CD4-positive, alpha-beta T cell treated with Interleukin-21 for 1 hour (primary cell): ENCODE data around the gene HOXA13.

Source experiments
- DNase-seq: peaks from one replicate; pipeline ENCODE4 v3.0.0-alpha.2; 2020

Gene HOXA13

GRCh38 chr7:27199849-27200760 is at the start of gene HOXA13:
Gene HOXA13 (minus strand): TSS chr7:27200091. CDS start chr7:27200077, 14 bp downstream.
- no peak for DNase-seq

GRCh38 chr7:27248911-27249723 is 49.2 kb upstream of the HOXA13 start:
- DNase-seq: no peak

GRCh38 chr7:27248427-27248806 is 48.5 kb upstream of the HOXA13 start:
- no peak for DNase-seq

DNA sequence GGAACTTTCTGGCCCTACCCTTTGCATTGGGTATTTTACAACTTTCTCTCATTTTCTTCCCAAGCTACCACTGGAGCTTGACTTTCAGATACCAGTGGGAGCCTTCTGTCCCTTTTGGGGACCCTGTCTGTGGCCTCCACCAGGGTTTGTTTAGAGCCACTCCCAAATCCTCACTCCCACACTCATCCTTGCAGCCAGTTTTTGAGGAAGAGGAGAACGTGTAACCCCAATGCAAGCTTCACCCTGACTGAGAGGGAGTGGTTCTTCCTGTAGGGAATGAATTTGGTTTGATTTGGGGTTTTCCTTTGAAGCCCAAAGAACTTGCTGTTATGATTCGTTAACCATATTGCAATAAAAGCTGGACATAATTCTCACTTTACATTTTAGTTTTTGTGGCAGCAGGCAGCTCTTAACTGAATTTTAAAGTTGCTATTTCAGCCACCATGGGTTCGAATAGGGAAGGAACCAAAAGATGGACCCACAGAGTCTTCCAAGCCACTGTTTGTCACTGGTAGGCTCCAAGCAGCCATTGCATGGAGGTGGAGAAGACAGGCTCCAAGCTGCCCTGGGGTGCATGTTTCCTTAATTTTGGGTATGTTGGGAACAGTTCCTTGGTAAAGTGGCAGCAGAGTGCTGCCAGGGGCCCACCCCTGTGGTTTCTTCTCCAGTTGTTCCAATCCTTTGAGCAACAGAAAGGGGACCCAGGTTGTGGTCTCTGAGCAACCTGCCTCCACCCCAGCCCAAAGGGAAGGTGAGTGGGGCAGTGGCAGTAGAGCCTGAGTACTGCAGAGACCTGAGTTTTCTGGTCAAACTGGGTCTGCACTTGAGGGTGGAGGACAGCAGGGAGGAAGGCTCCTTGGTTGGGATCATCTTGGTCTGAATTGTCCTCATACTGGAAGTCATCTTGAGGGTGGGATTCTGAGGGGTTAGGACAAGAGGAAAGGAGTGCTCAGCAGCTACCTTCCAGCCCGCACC is 47.8 kb upstream of the HOXA13 start:
- DNase-seq: no peak

GRCh38 chr7:27247000-27247399 is 47.1 kb upstream of the HOXA13 start:
- no peak for DNase-seq

GRCh38 chr7:27245798-27246691 is 46.2 kb upstream of the HOXA13 start:
- DNase-seq: no peak

DNA sequence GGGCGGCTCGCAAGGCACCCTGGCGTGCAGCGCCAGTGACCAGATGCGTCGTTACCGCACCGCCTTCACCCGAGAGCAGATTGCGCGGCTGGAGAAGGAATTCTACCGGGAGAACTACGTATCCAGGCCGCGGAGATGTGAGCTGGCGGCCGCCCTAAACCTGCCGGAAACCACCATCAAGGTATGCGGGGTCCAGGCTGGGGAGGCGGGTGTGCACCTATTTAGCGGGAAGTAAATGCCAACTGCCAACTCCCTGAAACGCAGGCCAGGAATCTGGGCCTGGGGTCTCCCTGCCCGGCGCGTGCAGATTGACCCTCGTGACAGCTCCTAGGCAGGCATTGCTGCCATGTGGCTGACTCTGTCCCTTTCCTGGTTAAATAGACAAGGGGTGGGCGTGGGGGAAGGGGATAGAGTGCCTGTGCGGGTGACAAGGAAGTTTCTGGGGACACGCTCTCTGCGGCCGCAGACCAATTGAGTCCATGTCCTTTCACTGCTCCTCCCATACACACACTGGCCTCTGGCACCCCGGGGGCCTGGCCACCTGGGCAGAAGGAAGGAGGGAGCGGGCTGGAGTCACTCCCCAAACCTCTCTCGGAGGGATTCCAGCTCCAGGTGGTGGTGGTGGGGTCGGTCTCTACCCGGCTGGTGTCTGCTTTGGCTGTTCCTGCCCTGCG is 45.4 kb upstream of the HOXA13 start:
- no peak for DNase-seq

DNA sequence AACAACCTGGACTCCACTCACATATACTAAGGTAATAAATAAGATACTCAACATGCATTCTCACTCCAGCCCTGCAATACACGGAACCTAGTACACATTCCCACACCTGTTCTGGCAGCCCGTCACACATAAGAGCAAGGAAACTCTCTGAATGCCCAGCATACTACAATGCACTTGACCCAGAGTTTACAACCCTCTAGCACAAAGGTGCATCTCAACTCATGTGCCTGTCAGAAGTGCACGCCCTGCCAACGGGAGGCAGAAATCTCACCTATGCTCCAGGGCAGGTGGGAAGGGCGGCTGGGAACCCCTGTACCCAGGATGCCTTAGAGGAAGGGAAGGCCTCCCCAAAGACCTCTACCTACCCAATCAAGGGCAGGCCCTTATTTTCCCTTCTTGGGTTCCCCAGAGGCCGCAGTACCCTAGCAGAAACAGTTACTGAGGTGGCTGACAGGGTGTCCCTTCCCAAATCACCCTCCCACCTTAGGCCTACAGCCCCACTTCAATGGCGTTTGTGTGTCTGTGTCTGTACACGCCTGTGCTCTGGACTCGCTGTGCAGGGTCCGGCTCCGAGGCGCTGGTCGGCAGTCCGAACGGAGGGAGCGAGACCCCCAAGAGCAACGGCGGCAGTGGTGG is 44.7 kb upstream of the HOXA13 start:
- DNase-seq: no peak

DNA sequence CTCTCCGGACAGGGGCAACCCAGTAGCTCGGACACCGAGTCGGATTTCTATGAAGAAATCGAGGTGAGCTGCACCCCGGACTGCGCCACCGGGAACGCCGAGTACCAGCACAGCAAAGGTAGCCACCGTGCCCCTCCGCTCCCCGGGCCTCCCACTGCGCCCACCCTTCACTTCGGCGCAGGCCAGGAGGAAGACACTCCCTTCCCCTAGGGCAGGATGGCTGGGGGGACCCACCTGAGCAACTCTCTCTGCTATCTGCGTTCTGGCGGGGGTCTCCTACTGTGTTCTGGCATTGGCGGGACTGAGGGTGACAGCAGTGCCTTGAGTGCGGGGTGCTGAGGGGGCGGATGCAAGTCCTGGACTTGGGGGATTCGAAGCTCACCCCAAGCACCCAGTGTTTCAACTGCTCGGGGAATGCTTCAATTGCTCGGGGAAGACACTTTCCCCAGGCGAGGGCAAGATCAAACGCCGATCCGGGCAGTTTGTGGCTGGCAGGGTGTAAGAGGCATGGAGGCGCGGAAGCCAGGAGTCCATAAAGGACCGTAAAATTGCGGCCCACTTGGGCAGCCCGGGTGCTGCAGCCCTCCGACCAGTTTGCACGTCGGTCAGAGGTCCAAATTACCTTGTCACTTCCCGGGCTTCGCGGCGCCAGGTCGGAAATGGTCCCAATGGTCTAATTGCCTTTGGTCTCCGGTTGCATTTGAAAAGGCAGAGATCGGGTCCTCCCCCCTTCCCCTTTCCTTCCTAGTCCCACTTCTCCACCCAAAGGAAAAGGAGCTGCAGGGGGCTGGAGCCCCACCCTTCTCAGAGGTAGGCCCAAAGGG is 43.7 kb upstream of the HOXA13 start:
- DNase-seq: no peak

DNA sequence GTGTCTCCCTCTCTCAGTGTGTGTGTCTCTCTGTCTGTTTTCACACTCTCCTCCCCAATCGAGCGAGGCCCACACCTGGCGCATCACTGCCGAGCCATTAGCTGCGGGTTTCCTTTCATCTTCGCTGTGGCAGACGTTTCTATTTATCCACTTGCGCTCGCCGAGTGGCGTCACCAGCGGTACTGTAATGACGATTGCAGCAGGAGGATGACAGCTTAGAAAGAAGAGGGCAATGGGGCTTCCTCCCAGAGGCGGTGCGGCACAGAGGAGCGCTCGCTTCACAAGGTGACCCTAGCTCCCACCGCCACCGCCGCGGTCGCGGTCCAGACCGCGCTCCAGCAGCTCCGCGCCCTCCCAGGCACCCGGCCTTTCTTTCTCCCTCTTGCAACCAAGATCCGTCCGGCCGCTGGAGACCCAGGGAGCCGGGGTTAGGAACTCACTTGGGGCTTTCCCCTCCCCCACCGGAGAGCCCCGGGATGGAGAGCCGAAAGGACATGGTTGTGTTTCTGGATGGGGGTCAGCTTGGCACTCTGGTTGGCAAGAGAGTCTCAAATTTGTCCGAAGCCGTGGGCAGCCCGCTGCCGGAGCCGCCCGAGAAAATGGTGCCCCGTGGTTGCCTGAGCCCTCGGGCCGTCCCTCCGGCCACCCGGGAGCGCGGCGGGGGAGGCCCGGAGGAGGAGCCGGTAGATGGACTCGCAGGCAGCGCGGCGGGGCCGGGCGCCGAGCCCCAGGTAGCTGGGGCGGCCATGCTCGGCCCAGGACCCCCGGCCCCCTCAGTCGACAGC is 42.9 kb upstream of the HOXA13 start, which contains the start of gene EVX1:
Gene EVX1, plus strand, starts transcription at position 248 of the 785 bp plus-strand sequence. Its CDS starts 229 bp downstream, at position 477.
- DNase-seq: no peak

DNA sequence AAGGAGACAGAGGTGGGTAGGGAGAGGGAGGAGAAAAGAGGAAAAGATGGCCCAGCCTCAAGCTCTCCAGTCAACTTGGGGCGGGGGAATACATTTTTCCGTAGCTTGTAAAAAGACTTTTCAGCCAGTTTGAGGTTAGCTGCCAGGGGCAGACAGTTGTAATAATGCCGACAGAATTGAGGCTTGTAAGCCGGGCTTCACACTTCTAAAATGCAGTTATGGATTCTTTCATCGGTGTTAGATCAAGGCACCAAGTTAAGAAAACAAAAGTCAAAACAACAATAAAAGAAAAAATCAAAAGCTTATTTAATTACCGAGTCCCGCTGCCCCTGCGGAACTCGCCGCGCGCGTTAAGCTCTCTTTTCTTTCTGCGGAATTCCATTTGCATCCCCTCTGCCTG is 42.3 kb upstream of the HOXA13 start:
- no peak for DNase-seq

GRCh38 chr7:27241189-27242056 is 41.5 kb upstream of the HOXA13 start:
- DNase-seq: no peak

DNA sequence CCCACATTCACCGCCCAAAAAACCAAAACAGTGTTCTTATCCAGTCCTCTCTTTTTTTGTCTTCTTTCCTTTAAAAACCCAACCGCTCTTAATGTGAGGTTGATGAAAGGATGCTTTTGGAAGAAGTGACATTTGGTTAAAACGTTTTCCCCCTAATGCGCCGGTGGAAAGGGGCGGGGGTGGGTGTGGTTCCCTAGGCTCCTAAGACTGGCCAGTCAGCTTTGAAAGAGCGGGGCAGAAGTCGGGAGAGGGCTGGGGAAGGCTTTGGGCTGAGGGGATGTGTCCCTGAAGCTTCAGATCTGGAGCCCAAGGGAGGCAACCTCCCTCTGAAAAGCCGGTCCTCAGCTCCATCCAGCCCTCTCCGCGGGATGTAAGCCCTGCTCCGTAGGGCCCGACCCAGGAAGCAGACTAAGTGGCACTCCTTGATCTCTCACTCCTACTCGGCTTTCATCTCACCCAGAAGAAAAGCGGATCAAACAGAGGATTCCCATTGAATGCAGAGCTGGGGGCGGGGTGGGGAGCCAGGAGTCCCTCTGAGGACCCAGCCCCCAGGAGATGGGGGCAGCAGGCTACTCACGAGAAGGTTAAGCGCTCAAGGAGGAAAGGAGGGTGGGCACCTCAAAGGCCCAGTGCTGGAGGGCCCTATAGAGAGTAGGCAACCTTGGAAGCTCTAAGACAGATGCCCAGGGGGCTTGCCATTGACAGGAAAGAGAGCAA is 40.3 kb upstream of the HOXA13 start:
- no peak for DNase-seq

DNA sequence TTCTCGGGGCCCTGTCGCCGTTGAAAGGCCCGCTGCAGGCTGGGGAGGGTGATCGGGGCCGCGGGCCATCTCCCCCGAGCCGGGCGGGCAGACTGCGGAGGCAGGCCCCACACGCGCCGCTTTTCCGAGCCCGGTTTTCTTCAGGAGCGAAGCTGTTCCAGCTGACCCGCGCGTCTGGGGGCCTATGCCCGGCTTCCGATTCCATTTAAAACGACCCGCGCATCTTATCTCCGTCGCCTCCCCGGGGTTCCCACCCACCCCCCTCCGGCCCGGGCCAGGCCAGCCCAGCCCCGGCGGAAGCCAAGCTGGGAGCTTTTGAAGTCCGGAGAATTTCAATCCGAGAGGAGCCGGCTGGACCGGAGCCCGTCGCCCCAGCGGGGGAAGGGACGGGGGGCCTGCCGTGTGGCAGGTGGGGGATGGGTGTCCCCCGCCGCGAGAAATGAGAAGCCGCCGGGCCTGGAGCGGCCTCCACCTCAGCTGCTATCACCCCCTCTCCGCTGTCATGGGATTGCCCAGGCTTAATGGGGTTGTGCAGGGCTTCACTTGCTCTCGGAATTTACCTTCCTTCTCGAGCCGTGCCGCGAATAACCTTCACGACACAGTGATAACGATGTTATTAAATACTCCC is 39.6 kb upstream of the HOXA13 start:
- DNase-seq: no peak

- no peak for DNase-seq
Observed at GRCh38 chr7:27238979-27239386, 39.1 kb upstream of the HOXA13 start.

- no peak for DNase-seq
Observed at GRCh38 chr7:27237735-27238334, 37.9 kb upstream of the HOXA13 start.
